ENCODE results near the gene USP21. TPM values are rescaled to one million over a fixed set of nuclear protein-coding genes. Genes with fewer than 3 reads are reported as not detected.

The USP21 gene
- total and polyA plus RNA-seq, 2 of the 13 experiments (the other 11 are each of a cell fraction or from before 2014, with no cell fraction given), result 10.1 to 33.1 TPM

DNA sequence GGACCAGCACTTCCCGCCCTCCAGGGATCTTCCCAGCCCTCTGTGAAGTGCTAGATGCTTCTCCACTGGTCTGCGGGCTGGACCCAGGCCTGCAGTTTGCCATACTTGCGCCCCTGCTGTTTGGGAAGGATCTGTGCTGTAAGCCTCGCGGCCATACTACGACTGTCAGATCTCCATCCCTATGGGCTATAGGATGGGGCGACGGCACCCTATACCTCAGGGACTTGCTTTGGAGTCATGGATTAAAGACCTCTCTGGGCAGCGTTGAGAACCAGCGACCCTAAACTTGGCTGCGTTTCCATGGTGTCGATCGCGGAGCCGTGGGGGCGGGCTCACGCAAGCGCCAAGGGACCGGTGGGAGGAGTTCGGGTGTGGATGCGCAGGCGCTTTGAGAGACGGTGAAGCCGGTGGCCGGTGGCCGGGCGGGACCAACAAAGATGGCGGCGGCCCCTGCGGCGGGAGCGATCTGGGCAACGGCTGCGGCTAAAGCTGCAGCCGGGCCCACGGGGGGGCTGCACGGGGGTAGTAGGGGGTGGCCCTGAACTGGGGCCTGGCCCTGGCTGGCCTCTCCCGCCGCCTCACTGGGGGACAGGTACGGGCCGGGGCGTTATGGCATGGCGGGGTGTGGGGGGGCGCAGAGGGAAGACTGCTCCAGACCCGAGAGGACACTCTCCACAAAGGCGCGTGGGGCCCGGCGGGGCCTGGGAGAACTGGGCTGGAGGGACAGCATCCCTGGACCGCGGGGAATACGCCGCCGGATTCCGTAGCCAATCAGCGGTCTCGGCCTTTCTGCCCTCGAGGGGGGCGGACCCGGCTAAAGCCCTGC, at the start of gene USP21 (continued):
- TF ChIP-seq USF2 (IDR thresholded peaks at IDR 0.05; ENCODE audit: low read depth, low read length) (no peak), USF2 (CRISPR knock-in tag; IDR thresholded peaks at IDR 0.05; ENCODE audit: borderline replicate concordance) (no peak), TBP (CRISPR knock-in tag; IDR thresholded peaks at IDR 0.05) (no peak), ZNF598 (CRISPR knock-in tag; IDR thresholded peaks at IDR 0.05; ENCODE audit: borderline replicate concordance) (peak; percentile 44; the same call in 1 of the 2 replicates), FOXK1 (CRISPR knock-in tag; IDR thresholded peaks at IDR 0.05; ENCODE audit: borderline replicate concordance, low read depth) (peak; percentile 28; the same call in 1 of the 2 replicates), RARA (CRISPR knock-in tag; IDR thresholded peaks at IDR 0.05) (no peak), BRD4 (CRISPR knock-in tag; IDR thresholded peaks at IDR 0.05) (peak; percentile 78; the same call in 1 of the 2 replicates), FOXK2 (IDR thresholded peaks at IDR 0.05) (no peak), FOXJ3 (CRISPR knock-in tag; IDR thresholded peaks at IDR 0.05; ENCODE audit: borderline replicate concordance) (no peak), HNF4A (CRISPR knock-in tag; IDR thresholded peaks at IDR 0.05) (no peak), SCMH1 (CRISPR knock-in tag; IDR thresholded peaks at IDR 0.05; ENCODE audit: borderline replicate concordance) (no peak), ZBTB26 (CRISPR knock-in tag; IDR thresholded peaks at IDR 0.05; ENCODE audit: borderline replicate concordance) (peak; percentile 23; the same call in 1 of the 2 replicates), EEA1 (CRISPR knock-in tag; IDR thresholded peaks at IDR 0.05; ENCODE audit: borderline replicate concordance) (no peak), MIER2 (CRISPR knock-in tag; IDR thresholded peaks at IDR 0.05) (0 out of 2 replicates have a peak, but pooled peaks have one; percentile 28), NFIC (IDR thresholded peaks at IDR 0.05; ENCODE audit: low read length) (no peak), ZMAT3 (CRISPR knock-in tag; conservative IDR thresholded peaks at IDR 0.05) (peak; percentile 43; the same call in 1 of the 2 replicates), ZNF501 (CRISPR knock-in tag; IDR thresholded peaks at IDR 0.05) (peak; percentile 88), ZNF564 (CRISPR knock-in tag; IDR thresholded peaks at IDR 0.05) (peak; percentile 74; the same call in 1 of the 2 replicates), NAIF1 (CRISPR knock-in tag; IDR thresholded peaks at IDR 0.05; ENCODE audit: borderline replicate concordance) (no peak), SYNCRIP (IDR thresholded peaks at IDR 0.05; ENCODE audit: insufficient read depth, low read depth, low read length) (no peak), ZSCAN30 (CRISPR knock-in tag; IDR thresholded peaks at IDR 0.05) (no peak), FOXO1 (CRISPR knock-in tag; IDR thresholded peaks at IDR 0.05) (no peak), HMGA1 (CRISPR knock-in tag; conservative IDR thresholded peaks at IDR 0.05) (no peak), IKZF1 (IDR thresholded peaks at IDR 0.05) (no peak), ZNF780A (CRISPR knock-in tag; IDR thresholded peaks at IDR 0.05) (no peak), ZNF543 (CRISPR knock-in tag; IDR thresholded peaks at IDR 0.05) (peak; percentile 48; the same call in 1 of the 2 replicates), POLR2G (IDR thresholded peaks at IDR 0.05; ENCODE audit: low read depth, low read length) (peak; percentile 89), TAF15 (IDR thresholded peaks at IDR 0.05; ENCODE audit: low read depth, low read length, poor library complexity, severe bottlenecking) (peak; percentile 84), HOXA3 (CRISPR knock-in tag; IDR thresholded peaks at IDR 0.05) (peak; percentile 54; the same call in 1 of the 2 replicates), NR2F1 (CRISPR knock-in tag; IDR thresholded peaks at IDR 0.05) (0 out of 4 replicates have a peak, but pooled peaks of 1 of the 2 experiments have one; percentile 26)
